Skin epidermis (tissue), 12 donors: ENCODE results near the gene NFX1.
A peak's percentile ranks its signal among the peaks of the same experiment; 100 is the strongest.

ENCODE experiments used
- H3K27ac ChIP-seq, 21 experiments: fragments of 200-600 bp; sonication (generic) in 11 of 21; one replicate each; pipeline ENCODE4 v1.5.0; 2020; ENCODE audit warnings: mild to moderate bottlenecking in 3 of 21, inconsistent platforms in 2 of 21, moderate library complexity in 2 of 21
- H3K4me3 ChIP-seq, 7 experiments: fragments of 200-600 bp; sonication (generic) in 2 of 7; one replicate each; pipeline ENCODE4 v1.5.0; 2020; ENCODE audit warnings: inconsistent platforms in 2 of 7, mild to moderate bottlenecking in 2 of 7, moderate library complexity in 1 of 7

NFX1 gene

DNA sequence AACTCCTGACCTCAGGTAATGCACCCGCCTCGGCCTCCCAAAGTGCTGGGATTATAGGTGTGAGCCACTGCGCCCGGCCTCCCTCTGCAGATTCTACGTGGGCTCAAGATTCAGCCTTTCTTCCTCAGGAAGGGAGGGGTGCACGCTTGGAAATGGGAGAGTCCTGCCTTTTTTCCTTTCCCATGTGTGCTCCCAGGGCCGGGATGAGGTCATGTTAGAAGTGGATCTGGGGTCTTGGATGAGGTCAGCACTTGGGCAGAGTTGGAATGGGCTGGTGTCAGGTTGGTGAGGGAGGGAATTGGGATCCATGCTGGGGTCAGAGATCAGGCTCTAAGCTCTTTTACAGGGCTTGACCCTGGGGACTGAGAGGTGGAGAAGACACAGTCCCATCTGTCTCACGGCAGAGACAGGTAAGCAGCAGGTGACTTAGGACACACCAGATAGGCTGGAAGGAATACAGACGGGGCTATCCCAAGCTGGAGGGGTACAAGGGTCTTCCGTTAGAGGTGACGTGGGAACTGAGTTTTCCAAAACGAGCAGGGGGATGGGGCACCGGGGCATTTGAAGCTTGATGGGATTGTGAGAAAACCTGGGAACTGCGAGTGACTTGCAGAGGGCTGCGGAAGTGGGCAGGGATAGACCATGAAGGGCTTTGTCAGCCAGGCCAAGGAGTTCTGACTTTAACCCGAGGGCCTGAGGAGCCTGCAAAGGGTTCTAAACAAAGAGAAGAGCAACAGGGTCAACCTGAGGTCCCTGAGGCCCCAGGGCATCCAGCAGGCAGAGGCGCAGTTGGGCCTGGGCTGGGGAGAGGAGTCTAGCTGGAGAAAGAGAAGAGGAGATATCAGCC lies 113.8 kb downstream of the NFX1 start:
- Histone ChIP-seq H3K4me3 (no peak overlapping the region), H3K27ac (peak overlapping the region in 1 of 21 experiments; percentile 59)

DNA sequence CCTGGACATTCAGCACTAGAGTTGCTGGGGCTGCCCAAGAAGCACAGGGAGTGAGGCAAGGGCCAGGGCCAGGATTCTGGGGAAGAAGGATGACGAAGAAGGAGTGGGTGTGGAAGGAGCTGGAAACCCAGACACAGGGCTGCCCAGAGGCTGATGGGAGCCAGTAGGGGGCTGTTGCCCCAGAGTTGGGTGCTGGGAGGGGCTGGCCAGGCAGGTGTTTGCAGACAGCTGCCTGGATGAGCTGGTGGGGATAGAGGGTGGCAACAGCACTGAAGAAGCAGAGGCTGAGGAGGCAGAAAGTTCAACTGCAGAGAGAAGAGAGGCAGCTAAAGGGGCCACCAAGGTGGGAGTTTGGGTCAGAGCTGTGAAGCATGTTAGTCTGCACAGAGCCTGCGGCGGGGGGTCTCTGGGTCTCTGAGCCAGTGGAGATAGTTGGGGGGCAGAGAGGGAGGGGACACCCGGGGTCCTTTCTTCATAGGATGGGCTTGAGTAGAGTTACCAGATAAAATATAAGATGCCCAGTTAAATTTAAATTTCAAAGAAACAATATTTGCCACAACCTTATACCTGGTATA lies 114.6 kb downstream of the NFX1 start:
- peak overlapping the region in 1 of 21 experiments; percentile 59 for H3K27ac ChIP-seq

DNA sequence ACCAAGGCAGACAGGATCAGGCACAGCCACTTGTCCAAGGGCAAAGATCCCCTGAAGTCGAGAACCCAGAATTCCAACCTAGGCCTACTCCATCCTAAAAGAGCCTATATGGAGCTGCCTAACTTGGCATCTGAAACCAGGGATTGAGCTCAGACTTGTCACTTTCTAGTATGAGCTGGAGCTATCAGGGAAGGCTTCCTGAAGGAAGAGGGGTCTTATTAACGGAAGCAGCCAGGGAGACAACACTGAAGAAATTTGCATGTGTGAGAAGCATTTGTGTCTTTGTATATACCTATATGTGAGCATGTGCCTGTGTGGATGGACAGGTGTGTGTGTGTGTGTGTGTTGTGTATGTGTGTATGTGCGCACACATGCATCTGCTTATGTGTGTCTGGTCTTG lies 116.7 kb downstream of the NFX1 start:
- no peak overlapping the region for H3K4me3 ChIP-seq
- H3K27ac ChIP-seq: peak overlapping the region in 2 of 21 experiments; percentile 44 to 57

More for the DNA sequence above, 114.6 kb downstream of the NFX1 start:
- no peak overlapping the region for H3K4me3 ChIP-seq

DNA sequence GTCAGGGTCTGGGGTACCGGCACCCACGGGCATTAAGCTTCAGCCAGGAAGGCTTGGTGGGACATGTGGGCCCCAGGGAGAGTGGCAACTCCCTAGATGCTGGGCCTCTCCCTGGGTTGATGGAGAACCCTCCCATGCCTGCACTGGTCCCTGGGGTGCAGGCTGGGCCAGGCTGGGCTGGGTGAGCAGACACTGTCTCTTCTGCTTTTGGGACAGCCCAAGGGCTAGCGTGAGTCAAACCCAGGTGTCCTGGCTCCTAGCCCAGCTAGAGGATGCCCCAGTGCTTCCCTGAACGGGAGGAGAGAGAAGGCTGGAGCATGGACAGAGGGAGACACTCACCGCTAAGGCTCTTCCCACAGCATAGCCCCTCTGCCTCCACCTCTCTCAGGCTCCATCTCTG lies 117.8 kb downstream of the NFX1 start:
- Histone ChIP-seq H3K4me3 (no peak overlapping the region), H3K27ac (peak overlapping the region in 3 of 21 experiments; percentile 44 to 57 (median 54))

- peak overlapping the region in 16 of 21 experiments; percentile 10 to 85 (median 76) for H3K27ac ChIP-seq
Measured at GRCh38 chr9:33414268-33414667, 124.0 kb downstream of the NFX1 start.

GRCh38 chr9:33414889-33415500 lies 124.7 kb downstream of the NFX1 start:
- peak overlapping the region in 20 of 21 experiments; percentile 9 to 85 (median 76) for H3K27ac ChIP-seq

More at GRCh38 chr9:33414268-33414667, 124.0 kb downstream of the NFX1 start:
- no peak overlapping the region for H3K4me3 ChIP-seq

GRCh38 chr9:33415501-33416038 lies 125.3 kb downstream of the NFX1 start:
- Histone ChIP-seq H3K27ac (peak overlapping the region; percentile 22 to 85 (median 76)), H3K4me3 (no peak overlapping the region)

More at GRCh38 chr9:33414889-33415500, 124.7 kb downstream of the NFX1 start:
- H3K4me3 ChIP-seq: no peak overlapping the region

- Histone ChIP-seq H3K4me3 (no peak overlapping the region), H3K27ac (peak overlapping the region in 18 of 21 experiments; percentile 15 to 85 (median 76))
Measured at GRCh38 chr9:33416996-33417395, 126.7 kb downstream of the NFX1 start.

DNA sequence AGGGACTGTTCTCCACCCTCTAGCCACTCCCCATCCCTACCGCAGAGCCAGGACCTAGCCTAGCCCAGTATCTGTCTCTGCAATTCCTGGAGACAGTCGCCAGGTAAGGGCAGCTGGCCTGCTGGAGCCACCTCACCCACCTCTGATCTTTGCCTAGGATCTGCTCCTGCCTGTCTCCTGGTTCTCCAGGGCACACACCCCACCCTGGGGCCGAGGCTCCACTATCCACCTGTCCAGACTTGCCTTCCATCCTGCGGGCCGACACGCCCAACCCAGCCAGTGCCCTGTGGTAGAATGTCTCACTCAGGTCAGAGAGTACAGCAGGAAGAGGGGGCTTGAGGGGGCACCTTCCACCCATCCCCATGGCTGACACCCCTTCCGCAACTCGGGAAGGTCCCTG lies 127.8 kb downstream of the NFX1 start:
- Histone ChIP-seq H3K27ac (peak overlapping the region in 17 of 21 experiments; percentile 1 to 85 (median 77)), H3K4me3 (no peak overlapping the region)

DNA sequence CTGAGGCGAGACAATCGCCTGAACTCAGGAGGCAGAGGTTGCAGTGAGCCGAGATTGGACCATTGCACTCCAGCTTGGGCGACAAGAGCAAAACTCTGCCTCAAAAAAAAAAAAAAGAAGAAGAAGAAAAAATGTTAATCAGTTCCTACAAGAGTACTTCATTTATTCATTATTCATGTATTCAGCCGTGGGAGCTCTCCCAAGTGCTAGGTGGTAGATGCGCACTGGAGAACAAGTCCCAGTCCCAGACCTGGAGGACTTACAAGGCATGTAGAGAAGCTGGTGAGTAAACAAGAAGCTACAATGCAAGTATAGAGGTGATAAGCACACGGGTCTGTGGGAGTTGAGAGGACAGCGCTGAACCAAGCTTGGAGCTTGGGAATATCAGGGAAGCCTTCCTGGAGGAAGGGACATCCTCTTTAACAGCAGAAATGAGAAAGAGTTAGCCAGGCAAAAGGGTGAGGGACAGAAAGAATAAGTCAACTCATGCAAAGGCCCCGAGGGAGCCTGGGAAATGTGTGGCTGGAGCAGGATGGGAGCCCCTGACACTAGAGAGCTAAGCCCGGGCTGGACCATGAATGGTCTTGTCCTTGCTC lies 129.5 kb downstream of the NFX1 start:
- no peak overlapping the region for H3K4me3 ChIP-seq
- H3K27ac ChIP-seq: peak overlapping the region in 13 of 21 experiments; percentile 25 to 71 (median 55)
